K562 (cell line): ENCODE measurements around the gene AFG1L. TPM values are rescaled to one million over a fixed set of nuclear protein-coding genes. Genes with fewer than 3 reads are reported as not detected.

Source experiments
- ATF7 ChIP-seq: fragments of 450-650 bp; IDR thresholded peaks from 2 replicates; pipeline ENCODE4 v1.7.1; 2014; ENCODE audit warnings: mild to moderate bottlenecking, moderate library complexity
- FOXP1 ChIP-seq: sonication (generic); formaldehyde crosslinking; IDR thresholded peaks from 2 replicates; pipeline ENCODE4 v1.8.0; 2022; ENCODE audit warnings: mild to moderate bottlenecking, missing genetic modification reagents
- GTF2E2 ChIP-seq: fragments of 200-800 bp; sonication (Bioruptor generic); IDR thresholded peaks from 2 replicates; pipeline ENCODE4 v1.6.1; 2016; ENCODE audit warnings: missing genetic modification characterization, missing compliant biosample characterization
- HNRNPUL1 ChIP-seq: fragments of 200-400 bp; formaldehyde crosslinking; IDR thresholded peaks from 2 replicates; pipeline ENCODE4 v1.6.1; 2017; ENCODE audit warnings: low read length
- NBN ChIP-seq: fragments of 450-650 bp; IDR thresholded peaks from 2 replicates; pipeline ENCODE4 v1.6.1; 2016; ENCODE audit warnings: low read depth, mild to moderate bottlenecking
- NR2F6 ChIP-seq: fragments of 450-650 bp; formaldehyde crosslinking; IDR thresholded peaks from 2 replicates; pipeline ENCODE4 v1.4.0; 2020; ENCODE audit warnings: mild to moderate bottlenecking
- RAD51 ChIP-seq: fragments of 450-650 bp; IDR thresholded peaks from 2 replicates; pipeline ENCODE4 v1.7.1; 2016; ENCODE audit warnings: low read depth, mild to moderate bottlenecking, borderline replicate concordance
- SMC3 ChIP-seq: conservative IDR thresholded peaks from 2 replicates; pipeline ENCODE4 v1.6.1; 2011; ENCODE audit warnings: low read depth, low read length, improper control_type of control experiment; ENCODE audit not compliant: insufficient read depth
- TCF15 ChIP-seq: fragments of 250-450 bp; sonication (Bioruptor Pico); IDR thresholded peaks from 2 replicates; pipeline ENCODE4 v1.8.0; 2022; ENCODE audit warnings: moderate library complexity, mild to moderate bottlenecking, inconsistent platforms
- YBX1 ChIP-seq: fragments of 450-650 bp; IDR thresholded peaks from 2 replicates; pipeline ENCODE4 v1.7.1; 2016; ENCODE audit warnings: mild to moderate bottlenecking
- ZBTB12 ChIP-seq: fragments of 250-450 bp; sonication (Bioruptor Pico); IDR thresholded peaks from 2 replicates; pipeline ENCODE4 v1.4.0; 2020
- ZC3H4 ChIP-seq: sonication (generic); formaldehyde crosslinking; IDR thresholded peaks from 2 replicates; pipeline ENCODE4 v1.9.0; 2021; ENCODE audit warnings: missing genetic modification reagents, borderline replicate concordance
- ZNF407 ChIP-seq: fragments of 450-650 bp; IDR thresholded peaks from 2 replicates; pipeline ENCODE4 v1.6.1; 2016; ENCODE audit warnings: low read depth
- ZZZ3 ChIP-seq: fragments of 450-650 bp; IDR thresholded peaks from 2 replicates; pipeline ENCODE4 v1.6.1; 2016; ENCODE audit warnings: antibody characterized with exemption, mild to moderate bottlenecking, moderate library complexity
- polyA plus RNA-seq, 8 experiments: library from polyadenylated mRNA; depleted of rRNA in 4 of 8; stranded (reverse) in 5 of 8; unstranded in 3 of 8; fragments of >200 nt; fragmentation: Nextera tagmentation in 2 of 8; fragmentation: Illumina TruSeq in 1 of 8; extraction: Ambion mirVana in 2 of 8; extraction: Trizol in 1 of 8; gene quantifications; 2 replicates each; pipeline versions ENCODE4 v1.2.1 to v1.2.3, GENCODE V29; 2011 to 2014; ENCODE audit warnings: inconsistent platforms in 1 of 8, missing spikeins in 1 of 8
- total RNA-seq, 7 experiments: library from RNA; depleted of rRNA in 6 of 7; stranded (reverse); fragments of >200 nt in 6 of 7; fragmentation: Illumina TruSeq in 2 of 7; extraction: Trizol in 2 of 7; gene quantifications; 2 replicates each; pipeline versions ENCODE4 v1.2.1 to v1.2.3, GENCODE V29; 2011 to 2021; ENCODE audit warnings: low replicate concordance in 1 of 7
- TF ChIP-seq, protein P1 (sequence below): fragments of 200-800 bp; sonication (Bioruptor generic); IDR thresholded peaks from 2 replicates; pipeline ENCODE4 v1.6.1; 2017; ENCODE audit warnings: missing genetic modification characterization, missing compliant biosample characterization

Gene AFG1L
- total and polyA plus RNA-seq, 9 of the 15 experiments (the other 6 are each of a cell fraction or from before 2014, with no cell fraction given), result 2.2 to 15.5 (median 5.8) TPM

- TF ChIP-seq ZNF407 (no peak), ZZZ3 (no peak), GTF2E2 (tag) (no peak), TCF15 (CRISPR knock-in tag) (no peak), ZBTB12 (CRISPR knock-in tag) (no peak), RAD51 (no peak), HNRNPUL1 (no peak), NBN (peak; percentile 32; the same call in 1 of the 2 replicates), ATF7 (0 out of 2 replicates have a peak, but pooled peaks have one; percentile 13), SMC3 (no peak), NR2F6 (no peak), YBX1 (no peak), ZC3H4 (CRISPR knock-in tag) (no peak), FOXP1 (CRISPR knock-in tag) (no peak)
- TF ChIP-seq, protein P1, sequence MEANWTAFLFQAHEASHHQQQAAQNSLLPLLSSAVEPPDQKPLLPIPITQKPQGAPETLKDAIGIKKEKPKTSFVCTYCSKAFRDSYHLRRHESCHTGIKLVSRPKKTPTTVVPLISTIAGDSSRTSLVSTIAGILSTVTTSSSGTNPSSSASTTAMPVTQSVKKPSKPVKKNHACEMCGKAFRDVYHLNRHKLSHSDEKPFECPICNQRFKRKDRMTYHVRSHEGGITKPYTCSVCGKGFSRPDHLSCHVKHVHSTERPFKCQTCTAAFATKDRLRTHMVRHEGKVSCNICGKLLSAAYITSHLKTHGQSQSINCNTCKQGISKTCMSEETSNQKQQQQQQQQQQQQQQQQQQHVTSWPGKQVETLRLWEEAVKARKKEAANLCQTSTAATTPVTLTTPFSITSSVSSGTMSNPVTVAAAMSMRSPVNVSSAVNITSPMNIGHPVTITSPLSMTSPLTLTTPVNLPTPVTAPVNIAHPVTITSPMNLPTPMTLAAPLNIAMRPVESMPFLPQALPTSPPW (CRISPR knock-in tag), result no peak; the same call in 1 of the 2 replicates
These were observed 271.0 kb downstream of the AFG1L start (continued) for GRCh38 chr6:108565893-108566292.
